ENCODE measurements around the gene GREB1.

Gene GREB1

DNA sequence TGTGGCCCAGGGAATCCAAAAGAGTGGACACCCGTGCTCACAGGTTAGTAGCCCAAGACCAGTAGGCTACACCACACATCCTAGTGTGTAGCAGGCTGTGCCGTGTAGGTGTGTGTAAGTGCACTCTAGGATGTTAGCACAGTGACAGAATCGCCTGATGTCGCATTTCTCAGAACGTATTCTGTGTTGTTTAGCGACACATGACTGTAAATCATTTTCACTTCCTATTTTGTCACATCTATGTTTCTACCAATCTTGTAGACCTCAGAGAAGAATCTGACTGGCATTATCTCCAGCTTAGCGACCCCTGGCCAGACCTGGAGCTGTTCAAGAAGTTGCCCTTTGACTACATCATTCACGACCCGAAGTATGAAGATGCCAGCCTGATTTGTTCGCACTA is 91.0 kb downstream of the GREB1 start:
- peaks cover 35% of the 10 kb centered on the region for H3K36me3 ChIP-seq (ENCODE audit: control insufficient read depth, low read depth, low read length)
- H3K9ac ChIP-seq (ENCODE audit: low read length): no peak overlapping the region
- no peaks in the 10 kb centered on the region for H3K27me3 ChIP-seq (ENCODE audit: control insufficient read depth, insufficient read depth, low read length)
- no peak overlapping the region for H3K4me3 ChIP-seq (ENCODE audit: low read length)
- H3K4me1 ChIP-seq (ENCODE audit: control insufficient read depth, low read depth, low read length): no peaks in the 10 kb centered on the region
- H3K27ac ChIP-seq (ENCODE audit: low read length): no peak overlapping the region
- H3K9me3 ChIP-seq (ENCODE audit: control insufficient read depth, low read depth, low read length): no peaks in the 10 kb centered on the region

DNA sequence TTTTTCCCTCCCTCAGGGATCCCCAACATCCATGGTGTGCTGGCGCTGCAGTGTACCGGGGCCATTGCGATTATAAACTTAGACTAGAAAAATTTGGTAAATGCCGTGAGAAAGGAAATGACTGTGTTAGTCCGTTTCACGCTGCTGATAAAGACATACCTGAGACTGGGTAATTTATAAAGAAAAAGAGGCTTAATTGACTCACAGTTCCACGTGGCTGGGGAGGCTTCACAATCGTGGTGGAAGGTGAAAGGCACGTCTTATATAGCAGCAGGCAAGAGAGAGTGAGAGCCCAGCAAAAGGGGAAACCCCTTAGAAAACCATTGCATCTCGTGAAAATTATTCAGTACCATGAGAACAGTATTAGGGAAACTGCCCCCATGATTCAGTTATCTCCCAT is 91.8 kb downstream of the GREB1 start:
- peaks cover 39% of the 10 kb centered on the region for H3K36me3 ChIP-seq (ENCODE audit: control insufficient read depth, low read depth, low read length)
- no peaks in the 10 kb centered on the region for H3K9me3 ChIP-seq (ENCODE audit: control insufficient read depth, low read depth, low read length)
- no peaks in the 10 kb centered on the region for H3K27me3 ChIP-seq (ENCODE audit: control insufficient read depth, insufficient read depth, low read length)
- H3K27ac ChIP-seq (ENCODE audit: low read length): no peak overlapping the region
- no peak overlapping the region for H3K4me3 ChIP-seq (ENCODE audit: low read length)
- H3K4me1 ChIP-seq (ENCODE audit: control insufficient read depth, low read depth, low read length): no peaks in the 10 kb centered on the region
- no peak overlapping the region for H3K9ac ChIP-seq (ENCODE audit: low read length)

DNA sequence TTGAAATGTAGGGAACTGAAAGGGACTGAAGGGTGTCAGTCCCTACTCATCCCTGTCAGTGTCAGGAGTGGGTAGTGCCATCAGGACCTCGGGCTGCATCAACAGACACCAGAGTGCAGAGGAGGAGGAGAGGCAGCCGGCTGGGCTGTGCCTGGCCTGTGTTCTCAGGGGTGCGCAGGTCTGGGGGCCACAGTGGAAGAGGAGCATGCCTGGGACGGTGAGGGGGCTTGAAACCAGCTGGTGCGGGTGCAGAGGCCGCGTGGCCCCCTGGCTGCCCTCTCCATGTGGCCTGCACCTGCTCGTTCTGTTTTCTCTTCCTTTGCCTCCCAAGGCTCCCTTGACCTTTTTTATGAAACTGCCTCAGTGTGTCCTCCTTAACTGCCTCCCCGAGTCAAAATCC is 94.8 kb downstream of the GREB1 start:
- Histone ChIP-seq H3K36me3 (ENCODE audit: control insufficient read depth, low read depth, low read length) (peaks cover 45% of the 10 kb centered on the region), H3K9ac (ENCODE audit: low read length) (no peak overlapping the region), H3K27me3 (ENCODE audit: control insufficient read depth, insufficient read depth, low read length) (no peaks in the 10 kb centered on the region), H3K9me3 (ENCODE audit: control insufficient read depth, low read depth, low read length) (no peaks in the 10 kb centered on the region), H3K4me3 (ENCODE audit: low read length) (no peak overlapping the region), H3K4me1 (ENCODE audit: control insufficient read depth, low read depth, low read length) (no peaks in the 10 kb centered on the region), H3K27ac (ENCODE audit: low read length) (no peak overlapping the region)

DNA sequence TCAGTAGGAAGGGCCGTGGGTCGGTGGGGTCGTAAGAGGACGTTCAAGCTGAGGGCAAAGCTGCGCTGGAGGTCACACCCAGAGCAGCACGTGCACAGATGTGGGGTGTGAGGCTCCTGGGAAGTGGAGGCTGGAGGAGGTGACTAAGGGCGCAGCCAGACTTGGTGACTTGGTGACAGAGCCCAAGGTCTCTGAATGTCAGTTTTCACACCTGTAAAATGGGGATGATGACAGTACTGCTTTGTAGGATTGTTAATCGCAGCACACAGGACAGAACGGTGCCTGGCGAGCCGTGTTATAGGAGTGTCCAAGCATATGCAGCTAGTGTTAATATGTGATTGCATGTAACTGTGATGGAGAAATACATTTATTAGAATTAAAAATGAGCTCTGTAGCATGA is 95.4 kb downstream of the GREB1 start:
- peaks cover 45% of the 10 kb centered on the region for H3K36me3 ChIP-seq (ENCODE audit: control insufficient read depth, low read depth, low read length)
- no peaks in the 10 kb centered on the region for H3K27me3 ChIP-seq (ENCODE audit: control insufficient read depth, insufficient read depth, low read length)
- no peak overlapping the region for H3K4me3 ChIP-seq (ENCODE audit: low read length)
- no peaks in the 10 kb centered on the region for H3K9me3 ChIP-seq (ENCODE audit: control insufficient read depth, low read depth, low read length)
- no peak overlapping the region for H3K27ac ChIP-seq (ENCODE audit: low read length)
- no peak overlapping the region for H3K9ac ChIP-seq (ENCODE audit: low read length)
- no peaks in the 10 kb centered on the region for H3K4me1 ChIP-seq (ENCODE audit: control insufficient read depth, low read depth, low read length)

DNA sequence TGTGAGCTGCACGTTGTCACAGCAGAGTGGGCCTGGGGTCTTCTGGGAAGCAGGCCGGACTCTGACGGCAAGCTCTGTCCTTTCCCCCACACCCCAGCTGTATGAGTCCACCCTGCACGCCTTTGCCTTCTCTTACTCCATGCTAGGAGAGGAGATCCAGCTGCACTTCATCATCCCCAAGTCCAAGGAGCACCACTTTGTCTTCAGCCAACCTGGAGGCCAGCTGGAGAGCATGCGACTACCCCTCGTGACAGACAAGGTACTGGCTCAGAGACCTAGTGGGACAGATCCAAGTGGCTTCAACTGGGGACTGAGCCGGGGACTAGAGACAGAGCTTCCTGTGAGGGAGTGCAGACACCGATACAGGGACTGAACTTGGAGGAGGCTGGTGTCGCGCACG is 96.0 kb downstream of the GREB1 start:
- Histone ChIP-seq H3K4me1 (ENCODE audit: control insufficient read depth, low read depth, low read length) (no peaks in the 10 kb centered on the region), H3K36me3 (ENCODE audit: control insufficient read depth, low read depth, low read length) (peaks cover 45% of the 10 kb centered on the region), H3K27me3 (ENCODE audit: control insufficient read depth, insufficient read depth, low read length) (no peaks in the 10 kb centered on the region), H3K27ac (ENCODE audit: low read length) (no peak overlapping the region), H3K4me3 (ENCODE audit: low read length) (no peak overlapping the region), H3K9me3 (ENCODE audit: control insufficient read depth, low read depth, low read length) (no peaks in the 10 kb centered on the region), H3K9ac (ENCODE audit: low read length) (no peak overlapping the region)

DNA sequence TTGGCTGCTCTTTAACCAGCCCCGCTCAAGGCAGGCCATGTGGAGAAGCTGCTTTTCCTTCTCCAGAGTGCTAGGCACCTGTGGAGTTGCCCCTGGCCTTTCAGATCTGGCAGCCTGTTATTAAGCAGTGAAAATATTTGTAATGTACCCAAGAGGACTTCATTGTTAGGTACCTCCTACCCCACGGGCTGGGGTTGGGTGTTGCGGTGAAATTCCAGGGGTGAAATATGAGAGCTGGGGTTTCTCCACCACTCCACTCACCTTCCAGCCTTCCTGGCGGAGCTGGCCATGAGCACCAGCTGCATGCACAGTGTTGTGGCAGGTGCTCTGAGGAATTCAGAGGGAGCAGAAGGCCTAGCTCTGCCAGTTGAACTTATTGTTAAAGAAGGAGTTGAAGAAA is 97.0 kb downstream of the GREB1 start:
- no peaks in the 10 kb centered on the region for H3K4me1 ChIP-seq (ENCODE audit: control insufficient read depth, low read depth, low read length)
- H3K36me3 ChIP-seq (ENCODE audit: control insufficient read depth, low read depth, low read length): peaks cover 42% of the 10 kb centered on the region
- H3K27ac ChIP-seq (ENCODE audit: low read length): no peak overlapping the region
- H3K4me3 ChIP-seq (ENCODE audit: low read length): no peak overlapping the region
- H3K9me3 ChIP-seq (ENCODE audit: control insufficient read depth, low read depth, low read length): no peaks in the 10 kb centered on the region
- no peaks in the 10 kb centered on the region for H3K27me3 ChIP-seq (ENCODE audit: control insufficient read depth, insufficient read depth, low read length)
- H3K9ac ChIP-seq (ENCODE audit: low read length): no peak overlapping the region

DNA sequence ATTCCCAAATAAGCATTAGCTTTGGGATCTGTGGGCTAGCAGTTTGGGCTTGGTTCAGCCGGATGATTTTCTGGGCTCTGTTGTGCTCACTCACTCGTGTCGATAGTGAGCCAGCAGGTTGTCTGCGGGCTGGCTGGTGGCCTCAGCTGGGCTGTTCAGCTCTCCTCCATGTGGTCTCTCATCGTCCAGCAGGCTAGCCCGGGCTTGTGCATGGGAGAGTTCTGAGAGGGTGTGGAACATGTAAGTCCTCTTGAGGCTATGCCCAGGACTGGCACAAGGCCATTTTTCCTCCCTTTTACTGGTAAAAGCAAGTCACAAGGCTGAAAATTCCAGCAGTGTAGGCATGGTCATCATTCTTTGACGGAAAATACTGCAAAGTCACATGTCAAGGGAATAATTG is 97.6 kb downstream of the GREB1 start:
- no peaks in the 10 kb centered on the region for H3K27me3 ChIP-seq (ENCODE audit: control insufficient read depth, insufficient read depth, low read length)
- H3K36me3 ChIP-seq (ENCODE audit: control insufficient read depth, low read depth, low read length): peaks cover 40% of the 10 kb centered on the region
- no peak overlapping the region for H3K4me3 ChIP-seq (ENCODE audit: low read length)
- H3K9ac ChIP-seq (ENCODE audit: low read length): no peak overlapping the region
- H3K4me1 ChIP-seq (ENCODE audit: control insufficient read depth, low read depth, low read length): no peaks in the 10 kb centered on the region
- no peaks in the 10 kb centered on the region for H3K9me3 ChIP-seq (ENCODE audit: control insufficient read depth, low read depth, low read length)
- no peak overlapping the region for H3K27ac ChIP-seq (ENCODE audit: low read length)

DNA sequence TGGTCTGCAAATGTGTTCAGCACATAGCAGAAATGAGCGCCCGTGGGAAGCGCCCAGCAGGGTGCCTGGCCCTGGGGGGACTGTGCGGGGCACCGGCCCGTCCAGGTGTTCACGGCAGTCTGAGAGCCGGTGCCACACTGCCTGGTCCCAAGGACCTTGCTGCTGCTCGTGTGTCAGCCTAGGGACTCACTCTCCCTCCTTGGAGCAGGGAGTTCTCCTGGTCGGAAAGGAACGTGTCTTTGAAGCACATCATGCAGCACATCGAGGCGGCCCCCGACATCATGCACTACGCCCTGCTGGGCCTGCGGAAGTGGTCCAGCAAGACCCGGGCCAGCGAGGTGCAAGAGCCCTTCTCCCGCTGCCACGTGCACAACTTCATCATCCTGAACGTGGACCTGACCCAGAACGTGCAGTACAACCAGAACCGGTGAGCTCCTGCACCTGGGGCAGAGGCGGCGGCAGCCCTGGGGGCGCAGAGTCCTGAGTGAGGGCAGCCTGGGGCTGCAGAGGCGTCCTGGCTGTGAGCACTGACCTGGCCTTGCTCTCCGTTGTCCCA is 100.2 kb downstream of the GREB1 start:
- Histone ChIP-seq H3K9me3 (ENCODE audit: control insufficient read depth, low read depth, low read length) (no peaks in the 10 kb centered on the region), H3K27ac (ENCODE audit: low read length) (no peak overlapping the region), H3K4me3 (ENCODE audit: low read length) (no peak overlapping the region), H3K4me1 (ENCODE audit: control insufficient read depth, low read depth, low read length) (no peaks in the 10 kb centered on the region), H3K9ac (ENCODE audit: low read length) (no peak overlapping the region), H3K27me3 (ENCODE audit: control insufficient read depth, insufficient read depth, low read length) (no peaks in the 10 kb centered on the region), H3K36me3 (ENCODE audit: control insufficient read depth, low read depth, low read length) (peaks cover 26% of the 10 kb centered on the region)

DNA sequence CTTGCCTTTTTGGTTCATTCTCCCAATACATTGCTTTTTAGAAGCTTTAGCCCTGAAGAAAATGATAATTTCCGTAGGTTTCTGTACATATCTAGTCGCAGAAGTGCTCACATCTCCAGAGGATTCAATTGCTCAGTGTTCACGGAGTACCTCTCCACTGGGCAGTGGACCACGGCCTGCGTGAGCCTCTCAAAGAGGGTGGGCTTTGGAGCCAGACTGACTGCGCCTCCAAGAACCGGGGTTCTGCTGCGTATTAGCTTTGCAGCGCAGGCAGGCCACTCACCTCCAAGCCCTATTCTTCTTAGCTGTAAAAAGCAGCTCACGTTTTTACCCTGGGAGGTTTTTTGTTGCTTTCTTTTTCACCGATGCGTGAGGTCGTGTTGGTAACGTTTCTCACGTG is 100.7 kb downstream of the GREB1 start:
- Histone ChIP-seq H3K4me1 (ENCODE audit: control insufficient read depth, low read depth, low read length) (no peaks in the 10 kb centered on the region), H3K27me3 (ENCODE audit: control insufficient read depth, insufficient read depth, low read length) (no peaks in the 10 kb centered on the region)

DNA sequence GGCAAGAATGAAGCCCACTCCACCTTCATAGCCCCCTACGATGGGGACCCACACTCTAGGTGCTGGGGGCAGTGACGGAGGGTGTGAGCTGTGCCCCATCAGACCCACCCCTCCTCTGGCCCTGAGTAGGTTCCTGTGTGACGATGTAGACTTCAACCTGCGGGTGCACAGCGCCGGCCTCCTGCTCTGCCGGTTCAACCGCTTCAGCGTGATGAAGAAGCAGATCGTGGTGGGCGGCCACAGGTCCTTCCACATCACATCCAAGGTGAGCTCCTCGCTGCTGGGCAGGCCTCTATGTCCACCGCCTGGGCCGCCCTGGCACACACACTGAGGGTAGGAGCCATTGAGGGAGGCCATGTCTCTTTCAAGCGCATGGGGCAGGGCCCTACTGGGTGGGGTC is 101.3 kb downstream of the GREB1 start:
- Histone ChIP-seq H3K36me3 (ENCODE audit: control insufficient read depth, low read depth, low read length) (peaks cover 25% of the 10 kb centered on the region), H3K4me1 (ENCODE audit: control insufficient read depth, low read depth, low read length) (no peaks in the 10 kb centered on the region), H3K27ac (ENCODE audit: low read length) (no peak overlapping the region), H3K4me3 (ENCODE audit: low read length) (no peak overlapping the region), H3K9me3 (ENCODE audit: control insufficient read depth, low read depth, low read length) (no peaks in the 10 kb centered on the region), H3K27me3 (ENCODE audit: control insufficient read depth, insufficient read depth, low read length) (no peaks in the 10 kb centered on the region), H3K9ac (ENCODE audit: low read length) (no peak overlapping the region)

More for the DNA sequence above, 100.7 kb downstream of the GREB1 start:
- Histone ChIP-seq H3K36me3 (ENCODE audit: control insufficient read depth, low read depth, low read length) (peaks cover 26% of the 10 kb centered on the region), H3K9me3 (ENCODE audit: control insufficient read depth, low read depth, low read length) (no peaks in the 10 kb centered on the region), H3K4me3 (ENCODE audit: low read length) (no peak overlapping the region), H3K27ac (ENCODE audit: low read length) (no peak overlapping the region), H3K9ac (ENCODE audit: low read length) (no peak overlapping the region)

DNA sequence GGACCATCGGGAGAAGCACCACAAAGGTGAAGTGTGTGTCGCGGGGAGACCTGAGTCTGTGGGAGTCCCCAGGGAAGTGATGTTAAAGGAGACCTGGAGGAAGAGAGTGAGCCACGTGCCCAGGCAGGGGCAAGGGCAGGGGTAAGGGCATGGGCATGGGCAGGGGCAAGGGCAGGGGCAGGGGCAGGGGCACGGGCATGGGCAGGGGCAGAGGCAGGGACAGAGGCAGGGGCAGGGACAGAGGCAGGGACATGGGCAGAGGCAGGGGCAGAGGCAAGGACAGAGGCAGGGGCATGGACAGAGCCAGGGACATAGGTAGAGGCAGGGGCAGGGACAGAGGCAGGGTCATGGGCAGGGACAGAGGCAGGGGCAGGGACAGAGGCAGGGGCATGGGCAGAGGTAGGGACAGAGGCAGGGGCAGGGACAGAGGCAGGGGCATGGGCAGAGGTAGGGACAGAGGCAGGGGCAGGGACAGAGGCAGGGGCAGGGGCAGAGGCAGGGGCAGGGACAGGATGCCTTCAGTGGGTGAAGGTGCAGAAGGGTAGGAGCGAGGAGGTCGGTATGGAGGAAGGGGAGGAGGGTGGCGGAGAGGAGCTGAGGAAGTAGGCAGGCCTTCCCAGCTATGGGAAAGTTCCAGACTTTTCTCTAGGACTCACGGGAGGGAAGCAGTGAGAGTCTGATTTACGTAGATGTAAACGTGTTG is 102.9 kb downstream of the GREB1 start:
- no peak overlapping the region for H3K9ac ChIP-seq (ENCODE audit: low read length)
- no peaks in the 10 kb centered on the region for H3K4me1 ChIP-seq (ENCODE audit: control insufficient read depth, low read depth, low read length)
- no peaks in the 10 kb centered on the region for H3K27me3 ChIP-seq (ENCODE audit: control insufficient read depth, insufficient read depth, low read length)
- H3K4me3 ChIP-seq (ENCODE audit: low read length): no peak overlapping the region
- no peak overlapping the region for H3K27ac ChIP-seq (ENCODE audit: low read length)
- no peaks in the 10 kb centered on the region for H3K9me3 ChIP-seq (ENCODE audit: control insufficient read depth, low read depth, low read length)
- H3K36me3 ChIP-seq (ENCODE audit: control insufficient read depth, low read depth, low read length): peaks cover 28% of the 10 kb centered on the region

DNA sequence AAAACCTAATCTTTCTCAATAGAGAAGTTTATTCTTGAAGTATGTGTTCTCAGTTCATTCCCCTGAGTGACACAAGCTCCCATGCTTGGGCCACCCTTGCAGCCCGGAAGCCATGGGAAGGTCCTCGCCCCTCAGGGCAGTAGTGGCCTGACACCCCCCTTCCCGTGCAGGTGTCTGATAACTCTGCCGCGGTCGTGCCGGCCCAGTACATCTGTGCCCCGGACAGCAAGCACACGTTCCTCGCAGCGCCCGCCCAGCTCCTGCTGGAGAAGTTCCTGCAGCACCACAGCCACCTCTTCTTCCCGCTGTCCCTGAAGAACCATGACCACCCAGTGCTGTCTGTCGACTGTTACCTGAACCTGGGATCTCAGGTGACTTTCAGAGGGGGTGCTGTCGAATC is 103.7 kb downstream of the GREB1 start:
- H3K27ac ChIP-seq (ENCODE audit: low read length): no peak overlapping the region

More for the DNA sequence above, 103.7 kb downstream of the GREB1 start:
- Histone ChIP-seq H3K4me3 (ENCODE audit: low read length) (no peak overlapping the region), H3K9me3 (ENCODE audit: control insufficient read depth, low read depth, low read length) (no peaks in the 10 kb centered on the region), H3K9ac (ENCODE audit: low read length) (no peak overlapping the region), H3K36me3 (ENCODE audit: control insufficient read depth, low read depth, low read length) (peaks cover 25% of the 10 kb centered on the region), H3K27me3 (ENCODE audit: control insufficient read depth, insufficient read depth, low read length) (no peaks in the 10 kb centered on the region), H3K4me1 (ENCODE audit: control insufficient read depth, low read depth, low read length) (no peaks in the 10 kb centered on the region)

Measured in iPS-18a (cell line).